Natural killer cell (primary cell): Measurements from ENCODE around the gene GAS2. TPM values are rescaled to one million over a fixed set of nuclear protein-coding genes. Genes with fewer than 3 reads are reported as not detected.

Experiments
- ATAC-seq, 3 donors: fragments of 150-1000 bp in 2 of 3; fragments of 200-7000 bp in 1 of 3; cut with Tn5 transposase; 1 replicate in 1 of 3; 2 replicates in 2 of 3; pipeline ENCODE4 v1.10.0; 2021; ENCODE audit warnings: mild to moderate bottlenecking in 2 of 3, moderate library complexity in 2 of 3
- DNase-seq, 2 donors: peaks; one replicate each; pipeline versions ENCODE4 v3.0.0 to v3.0.0-alpha.2; 2013 to 2021; ENCODE audit warnings: mixed read lengths in 1 of 2
- H3K27ac ChIP-seq: one replicate; pipeline ENCODE4 v1.5.1; 2013; ENCODE audit warnings: mild to moderate bottlenecking, low read length
- H3K27me3 ChIP-seq: one replicate; pipeline ENCODE4 v1.6.1; 2013; ENCODE audit warnings: low read length; ENCODE audit not compliant: control insufficient read depth, insufficient read depth
- H3K36me3 ChIP-seq: one replicate; pipeline ENCODE4 v1.6.1; 2013; ENCODE audit warnings: low read length; ENCODE audit not compliant: control insufficient read depth, insufficient read depth
- H3K4me1 ChIP-seq: one replicate; pipeline ENCODE4 v1.6.1; 2013; ENCODE audit warnings: low read length; ENCODE audit not compliant: control insufficient read depth, insufficient read depth
- H3K4me3 ChIP-seq: one replicate; pipeline ENCODE4 v1.5.1; 2013; ENCODE audit warnings: low read length
- H3K9me3 ChIP-seq: one replicate; pipeline ENCODE4 v1.6.1; 2013; ENCODE audit warnings: low read length; ENCODE audit not compliant: control insufficient read depth, insufficient read depth
- H3K27ac Mint-ChIP-seq, 2 donors: one replicate each; pipeline ENCODE4 v1.8.0; 2022; ENCODE audit warnings: mild to moderate bottlenecking in 2 of 2, mixed read lengths in 2 of 2, moderate library complexity in 1 of 2
- H3K27me3 Mint-ChIP-seq, 2 donors: one replicate each; pipeline ENCODE4 v1.8.0; 2022; ENCODE audit warnings: low read depth in 2 of 2, mixed read lengths in 2 of 2
- H3K36me3 Mint-ChIP-seq: one replicate; pipeline ENCODE4 v1.8.0; 2022; ENCODE audit warnings: mixed read lengths
- H3K4me1 Mint-ChIP-seq, 2 donors: one replicate each; pipeline ENCODE4 v1.8.0; 2022; ENCODE audit warnings: mixed read lengths in 2 of 2
- H3K4me3 Mint-ChIP-seq: one replicate; pipeline ENCODE4 v1.8.0; 2022; ENCODE audit warnings: mild to moderate bottlenecking, moderate library complexity, mixed read lengths
- H3K9me3 Mint-ChIP-seq, 2 donors: one replicate each; pipeline ENCODE4 v1.8.0; 2022; ENCODE audit warnings: mixed read lengths in 2 of 2
- WGBS: methylation state at CpG from one replicate; pipeline ENCODE4 v1.1.7; 2013; ENCODE audit warnings: missing lambda C conversion rate; ENCODE audit not compliant: insufficient coverage; 5-methylcytosine and 5-hydroxymethylcytosine counted together
- intact Hi-C: fragments of 100-400 bp; cut with micrococcal nuclease; formaldehyde crosslinking; loops from one replicate; pipeline ENCODE4 v1.14.2; 2022
- total RNA-seq, 4 donors: library from RNA; stranded (reverse); fragments of 120-200 nt in 1 of 4; gene quantifications; one replicate each; pipeline versions ENCODE4 v1.2.3 to v1.2.4, GENCODE V29; 2013 to 2022
- TF ChIP-seq, protein P1 (sequence below): fragments of 200-600 bp; IDR thresholded peaks from one replicate; pipeline ENCODE4 v1.8.0; 2022; ENCODE audit warnings: antibody characterized with exemption

The GAS2 gene
- total RNA-seq, 3 donors from 2014 or later (not counting 1 experiment from before 2014, with no cell fraction given), result 2.0 to 3.5 (median 2.5) TPM

DNA sequence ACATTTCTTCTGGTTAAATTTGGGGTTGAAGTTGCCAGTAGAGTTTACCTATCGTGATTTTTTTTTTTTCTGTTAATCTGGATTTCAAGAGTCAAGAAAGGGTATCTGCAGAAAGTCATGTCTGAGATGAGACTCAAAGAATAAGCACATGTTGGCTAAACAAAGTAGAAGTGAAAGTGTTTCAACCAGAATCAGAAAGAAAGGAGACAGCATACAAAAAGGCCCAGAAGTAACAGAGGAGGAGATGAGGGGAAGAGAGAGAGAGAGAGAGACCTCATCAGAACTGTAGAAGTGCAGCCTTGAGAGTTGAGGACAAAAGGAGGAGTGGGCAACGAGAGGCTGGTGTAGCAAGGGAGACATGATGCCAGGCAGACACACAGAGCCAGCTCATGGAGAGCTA, 108.3 kb downstream of the GAS2 start:
- 75% methylated on average over 2 of the region's 2 CpGs for WGBS
- intact Hi-C loops, result no loop called here
- no peaks in the 10 kb centered on the region for H3K36me3 ChIP-seq
- H3K27me3 Mint-ChIP-seq, result peaks cover 8 to 10% of the 10 kb centered on the region in 2 donors
- ATAC-seq, result no peak
- no peak overlapping the region for H3K4me3 ChIP-seq
- no peaks in the 10 kb centered on the region for H3K36me3 Mint-ChIP-seq
- H3K27me3 ChIP-seq, result no peaks in the 10 kb centered on the region
- H3K4me1 ChIP-seq, result no peaks in the 10 kb centered on the region
- TF ChIP-seq, protein P1, sequence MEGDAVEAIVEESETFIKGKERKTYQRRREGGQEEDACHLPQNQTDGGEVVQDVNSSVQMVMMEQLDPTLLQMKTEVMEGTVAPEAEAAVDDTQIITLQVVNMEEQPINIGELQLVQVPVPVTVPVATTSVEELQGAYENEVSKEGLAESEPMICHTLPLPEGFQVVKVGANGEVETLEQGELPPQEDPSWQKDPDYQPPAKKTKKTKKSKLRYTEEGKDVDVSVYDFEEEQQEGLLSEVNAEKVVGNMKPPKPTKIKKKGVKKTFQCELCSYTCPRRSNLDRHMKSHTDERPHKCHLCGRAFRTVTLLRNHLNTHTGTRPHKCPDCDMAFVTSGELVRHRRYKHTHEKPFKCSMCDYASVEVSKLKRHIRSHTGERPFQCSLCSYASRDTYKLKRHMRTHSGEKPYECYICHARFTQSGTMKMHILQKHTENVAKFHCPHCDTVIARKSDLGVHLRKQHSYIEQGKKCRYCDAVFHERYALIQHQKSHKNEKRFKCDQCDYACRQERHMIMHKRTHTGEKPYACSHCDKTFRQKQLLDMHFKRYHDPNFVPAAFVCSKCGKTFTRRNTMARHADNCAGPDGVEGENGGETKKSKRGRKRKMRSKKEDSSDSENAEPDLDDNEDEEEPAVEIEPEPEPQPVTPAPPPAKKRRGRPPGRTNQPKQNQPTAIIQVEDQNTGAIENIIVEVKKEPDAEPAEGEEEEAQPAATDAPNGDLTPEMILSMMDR, result no peak
- no peak overlapping the region for H3K27ac Mint-ChIP-seq
- no peaks in the 10 kb centered on the region for H3K9me3 Mint-ChIP-seq
- H3K4me3 Mint-ChIP-seq, result no peak overlapping the region
- no peak for DNase-seq
- no peak overlapping the region for H3K27ac ChIP-seq
- H3K4me1 Mint-ChIP-seq, result peaks cover 0 to 6% of the 10 kb centered on the region in 2 donors
- no peaks in the 10 kb centered on the region for H3K9me3 ChIP-seq

DNA sequence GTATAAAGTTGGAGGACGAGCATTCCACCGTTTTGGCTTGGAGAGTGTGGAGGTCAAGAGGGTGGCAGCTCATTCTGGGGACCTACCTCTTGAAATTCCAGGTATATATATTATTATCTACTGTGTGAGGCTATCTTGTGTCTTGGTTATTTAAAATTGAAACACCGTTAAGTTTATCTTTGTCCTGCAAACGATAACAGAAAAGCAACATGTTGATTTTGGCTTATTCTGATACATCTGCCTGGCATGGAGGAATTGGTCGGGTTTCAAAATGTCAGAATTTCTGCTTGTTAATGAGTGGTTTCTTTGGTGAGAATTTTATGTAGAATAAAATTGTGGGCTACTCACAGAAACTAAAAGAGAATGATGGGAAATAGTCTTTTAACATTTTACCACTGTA, 108.8 kb downstream of the GAS2 start:
- Mint-ChIP-seq H3K9me3 (no peaks in the 10 kb centered on the region), H3K36me3 (no peaks in the 10 kb centered on the region), H3K4me3 (no peak overlapping the region), H3K27ac (no peak overlapping the region), H3K27me3 (peaks cover 8 to 10% of the 10 kb centered on the region in 2 donors), H3K4me1 (peaks cover 0 to 6% of the 10 kb centered on the region in 2 donors)
- Histone ChIP-seq H3K9me3 (no peaks in the 10 kb centered on the region), H3K4me3 (no peak overlapping the region), H3K36me3 (no peaks in the 10 kb centered on the region), H3K27me3 (no peaks in the 10 kb centered on the region), H3K27ac (no peak overlapping the region), H3K4me1 (no peaks in the 10 kb centered on the region)
- intact Hi-C loops, result no loop called here
- DNase-seq, result no peak
- TF ChIP-seq, protein P1, result no peak
- WGBS, result 83% methylated on average over 5 of the region's 5 CpGs
- no peak for ATAC-seq

DNA sequence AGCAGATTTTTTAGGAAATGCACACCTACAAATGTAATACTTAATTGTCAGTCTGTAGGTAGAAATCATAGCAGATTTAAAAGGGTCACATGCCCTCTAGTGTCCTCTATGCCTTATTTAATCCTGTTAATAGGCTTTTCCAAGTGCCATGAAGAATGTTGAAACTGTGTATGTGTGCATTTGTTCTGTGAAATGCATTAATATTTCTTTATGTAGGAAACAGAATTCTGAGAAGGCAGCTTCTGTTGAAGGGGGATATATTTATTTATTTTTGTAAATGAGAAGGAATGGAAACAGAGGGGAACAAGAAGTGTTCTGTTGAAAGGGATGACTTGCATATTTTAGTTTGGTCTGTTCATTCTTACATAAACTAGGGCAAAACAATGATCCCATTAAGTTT, 112.2 kb downstream of the GAS2 start:
- intact Hi-C loops, result no loop called here
- H3K9me3 Mint-ChIP-seq, result no peaks in the 10 kb centered on the region
- Histone ChIP-seq H3K27ac (no peak overlapping the region), H3K4me1 (peaks cover 4% of the 10 kb centered on the region), H3K9me3 (no peaks in the 10 kb centered on the region), H3K27me3 (no peaks in the 10 kb centered on the region), H3K4me3 (no peak overlapping the region), H3K36me3 (no peaks in the 10 kb centered on the region)
- no peak overlapping the region for H3K27ac Mint-ChIP-seq
- peak in 1 of 2 donors; percentile 7 for DNase-seq
- H3K36me3 Mint-ChIP-seq, result no peaks in the 10 kb centered on the region
- TF ChIP-seq, protein P1, result no peak
- H3K27me3 Mint-ChIP-seq, result peaks cover 7 to 8% of the 10 kb centered on the region in 2 donors
- ATAC-seq, result no peak
- H3K4me1 Mint-ChIP-seq, result peaks cover 9 to 16% of the 10 kb centered on the region in 2 donors
- no peak overlapping the region for H3K4me3 Mint-ChIP-seq

DNA sequence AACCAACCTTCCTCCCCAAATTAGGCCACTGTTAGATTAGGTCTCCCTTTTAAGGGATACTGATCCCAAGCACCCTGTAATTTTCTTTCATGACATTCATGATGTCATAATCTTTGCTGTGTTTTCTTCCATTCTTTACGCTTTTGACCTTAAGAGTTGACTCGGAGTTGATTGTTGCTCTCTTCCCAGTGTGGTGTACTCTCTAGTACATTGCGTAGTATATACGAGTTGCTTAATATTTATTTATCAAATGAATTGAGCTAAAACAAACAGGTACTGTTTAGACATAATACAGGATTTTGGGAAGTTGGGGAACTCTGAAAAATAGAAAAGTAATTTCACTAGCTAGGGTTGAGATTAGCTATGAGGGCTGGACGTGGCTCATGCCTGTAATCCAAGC, 113.4 kb downstream of the GAS2 start:
- H3K36me3 ChIP-seq, result no peaks in the 10 kb centered on the region
- no peak for DNase-seq
- no peak overlapping the region for H3K4me3 Mint-ChIP-seq
- H3K27me3 ChIP-seq, result no peaks in the 10 kb centered on the region
- intact Hi-C loops, result no loop called here
- H3K4me1 Mint-ChIP-seq, result peaks cover 9 to 12% of the 10 kb centered on the region in 2 donors
- peaks cover 4% of the 10 kb centered on the region for H3K4me1 ChIP-seq
- no peak overlapping the region for H3K27ac ChIP-seq
- no peaks in the 10 kb centered on the region for H3K9me3 Mint-ChIP-seq
- no peak overlapping the region for H3K4me3 ChIP-seq
- H3K9me3 ChIP-seq, result no peaks in the 10 kb centered on the region
- H3K27me3 Mint-ChIP-seq, result peaks cover 2 to 3% of the 10 kb centered on the region in 2 donors
- no peaks in the 10 kb centered on the region for H3K36me3 Mint-ChIP-seq
- ATAC-seq, result no peak
- no peak overlapping the region for H3K27ac Mint-ChIP-seq
- TF ChIP-seq, protein P1, result no peak
- WGBS, result 96% methylated on average over 3 of the region's 5 CpGs
